Measurements from ENCODE around the gene AP1S1.

The AP1S1 gene

GRCh38 chr7:101159696-101160674 is 5.7 kb downstream of the AP1S1 start:
- ATAC-seq: no peak

GRCh38 chr7:101160910-101161309 is 6.6 kb downstream of the AP1S1 start:
- no peak for ATAC-seq

GRCh38 chr7:101161692-101162471 is 7.6 kb downstream of the AP1S1 start:
- ATAC-seq: no peak

- no peak for ATAC-seq
Observed at GRCh38 chr7:101162551-101163278, 8.4 kb downstream of the AP1S1 start.

GRCh38 chr7:101163279-101164070 is 9.2 kb downstream of the AP1S1 start:
- ATAC-seq: peak in 1 of 2 donors; percentile 4

- ATAC-seq: no peak
Observed at GRCh38 chr7:101164071-101164840, 10.0 kb downstream of the AP1S1 start.

GRCh38 chr7:101165075-101165957 is 11.0 kb downstream of the AP1S1 start, which contains the start of gene VGF:
Gene VGF (minus strand): TSS chr7:101165569. CDS start chr7:101164843, 726 bp downstream.
- ATAC-seq: peak; percentile 83 to 85

- no peak for ATAC-seq
Observed at GRCh38 chr7:101165958-101166647, 11.8 kb downstream of the AP1S1 start.

GRCh38 chr7:101166648-101166908 is 12.3 kb downstream of the AP1S1 start:
- ATAC-seq: no peak

GRCh38 chr7:101166909-101167644 is 12.8 kb downstream of the AP1S1 start:
- ATAC-seq: no peak

- ATAC-seq: no peak
Observed at GRCh38 chr7:101167645-101168411, 13.6 kb downstream of the AP1S1 start.

- no peak for ATAC-seq
Observed at GRCh38 chr7:101168412-101169049, 14.3 kb downstream of the AP1S1 start.

- no peak for ATAC-seq
Observed at GRCh38 chr7:101169110-101169837, 15.0 kb downstream of the AP1S1 start.

- ATAC-seq: peak; percentile 42 to 53
Observed at GRCh38 chr7:101169838-101170551, 15.7 kb downstream of the AP1S1 start.

- ATAC-seq: no peak
Observed at GRCh38 chr7:101170617-101171441, 16.6 kb downstream of the AP1S1 start.
